ENCODE data around the gene CCDC181. TPM values are rescaled to one million over a fixed set of nuclear protein-coding genes. Genes with fewer than 3 reads are reported as not detected.

The CCDC181 gene
- total RNA-seq = not detected in 2 replicates

DNA sequence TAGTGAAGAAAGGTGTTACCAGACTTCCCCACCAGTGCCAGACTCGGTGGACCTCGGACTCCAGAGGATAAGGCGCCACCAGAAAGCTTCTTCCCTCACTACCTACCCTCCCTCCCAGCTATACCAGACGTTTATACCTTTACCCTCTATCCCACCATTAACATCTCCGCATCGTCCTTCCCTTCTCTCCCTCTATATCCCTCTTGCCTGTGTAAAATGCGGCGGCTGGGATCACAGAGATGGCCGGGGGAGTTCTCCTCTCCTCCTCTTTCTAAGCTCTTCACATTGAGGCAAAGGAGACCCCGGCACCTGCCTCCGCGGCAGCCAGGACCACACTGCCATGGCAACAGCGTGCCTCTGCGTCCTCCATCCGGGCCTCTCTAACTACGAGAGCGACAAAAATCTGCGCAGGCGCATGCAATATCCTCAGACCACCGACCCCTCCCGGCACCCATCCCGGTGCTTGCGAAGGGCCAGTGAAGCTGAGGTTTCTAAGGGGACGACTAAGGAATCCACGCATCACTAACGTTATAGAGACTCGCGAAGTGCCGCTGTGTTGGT, at the start of gene CCDC181:
CCDC181 (minus strand) TSS at position 394 of the 561 bp plus-strand sequence. CDS start 2,547 bp downstream, outside the sequence.

DNA sequence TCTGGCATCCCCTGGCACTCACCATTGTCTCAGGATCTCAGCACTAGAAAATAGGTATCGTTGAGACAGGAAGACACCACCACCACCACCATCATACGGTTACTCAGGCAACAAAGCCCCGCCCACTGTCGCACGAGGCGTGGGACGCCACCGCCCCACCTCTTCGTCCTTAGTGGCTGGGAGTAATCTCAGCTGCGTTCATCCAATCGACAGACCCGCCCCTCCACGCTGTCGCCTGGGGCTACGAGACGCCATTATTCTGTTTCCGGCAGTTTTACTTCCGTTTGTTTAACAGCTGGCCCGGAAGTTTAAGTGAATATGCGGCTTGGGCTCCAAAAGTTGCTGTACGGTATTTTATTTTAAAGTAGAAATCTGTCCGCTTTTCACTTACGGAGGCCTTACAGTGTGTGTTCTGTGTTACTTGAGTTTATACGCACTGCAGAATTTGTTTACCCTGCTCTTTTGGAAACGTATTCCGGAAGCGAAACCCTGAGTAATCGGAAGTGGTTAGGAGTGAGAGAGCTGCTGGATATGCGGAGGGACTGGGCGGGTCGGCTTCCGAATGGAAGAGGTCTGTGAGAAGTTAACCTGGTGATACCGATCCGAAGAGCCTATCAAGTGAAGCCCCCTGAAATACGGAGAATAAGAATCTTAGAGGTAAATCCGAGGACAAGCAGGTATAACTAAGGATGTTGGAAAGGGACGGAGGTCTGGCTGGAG, 59.4 kb downstream of the CCDC181 start, which contains the start of the genes BLZF1 and NME7:
BLZF1 (plus strand) TSS at position 510 of the 720 bp plus-strand sequence. CDS start 1,328 bp downstream, outside the sequence.
NME7 (minus strand) TSS at position 112 of the 720 bp plus-strand sequence; CDS start at position 25, 87 bp downstream.

Other genes starting within 250 kb of the CCDC181 start
- gene NME7, start 59.7 kb downstream of the CCDC181 start, total RNA-seq = 12.9 and 19.3 TPM in 2 replicates
- gene BLZF1, start 59.3 kb downstream of the CCDC181 start, total RNA-seq = 14.1 and 18.0 TPM in 2 replicates
- 2.4 and 3.3 TPM in 2 replicates for gene SLC19A2, start 58.5 kb upstream of the CCDC181 start, total RNA-seq
- gene F5, start 159.0 kb upstream of the CCDC181 start, total RNA-seq = under 0.01 TPM in 1 of 2 replicates, not detected in the other
- 0.34 and 0.54 TPM in 2 replicates for gene SELP, start 202.7 kb upstream of the CCDC181 start, total RNA-seq